ENCODE results near the gene HOXC9.

Gene HOXC9

GRCh38 chr12:54015018-54015931 lies 15.3 kb downstream of the HOXC9 start:
- H3K79me2 ChIP-seq = no peaks in the 10 kb centered on the region
- TF ChIP-seq CTCF (IDR thresholded peaks at IDR 0.05) = no peak
- H3K27me3 ChIP-seq (ENCODE audit: control insufficient read depth, insufficient read depth, low read length) = peaks cover 15% of the 10 kb centered on the region
- no peaks in the 10 kb centered on the region for H3K36me3 ChIP-seq (ENCODE audit: control insufficient read depth, insufficient read depth, low read length)
- no peak overlapping the region for H3K4me2 ChIP-seq (ENCODE audit: low read length)
- H3K27ac ChIP-seq = no peak overlapping the region
- no peak overlapping the region for H2AFZ ChIP-seq
- H3K9me3 ChIP-seq (ENCODE audit: control insufficient read depth, low read length) = no peaks in the 10 kb centered on the region
- H3K9ac ChIP-seq = no peak overlapping the region
- no peaks in the 10 kb centered on the region for H3K4me1 ChIP-seq
- H3K4me3 ChIP-seq (ENCODE audit: low read depth, low read length) = no peak overlapping the region

GRCh38 chr12:54016051-54016450 lies 16.1 kb downstream of the HOXC9 start:
- Histone ChIP-seq H3K27ac (no peak overlapping the region), H3K4me1 (no peaks in the 10 kb centered on the region), H2AFZ (no peak overlapping the region), H3K79me2 (no peaks in the 10 kb centered on the region), H3K4me3 (ENCODE audit: low read depth, low read length) (no peak overlapping the region), H3K9ac (no peak overlapping the region), H3K27me3 (ENCODE audit: control insufficient read depth, insufficient read depth, low read length) (peaks cover 15% of the 10 kb centered on the region), H3K36me3 (ENCODE audit: control insufficient read depth, insufficient read depth, low read length) (no peaks in the 10 kb centered on the region), H3K9me3 (ENCODE audit: control insufficient read depth, low read length) (no peaks in the 10 kb centered on the region), H3K4me2 (ENCODE audit: low read length) (no peak overlapping the region)
- TF ChIP-seq CTCF (IDR thresholded peaks at IDR 0.05) = no peak

- Histone ChIP-seq H3K9me3 (ENCODE audit: control insufficient read depth, low read length) (no peaks in the 10 kb centered on the region), H3K4me3 (ENCODE audit: low read depth, low read length) (no peak overlapping the region), H3K4me1 (no peaks in the 10 kb centered on the region), H3K27ac (no peak overlapping the region), H2AFZ (no peak overlapping the region), H3K36me3 (ENCODE audit: control insufficient read depth, insufficient read depth, low read length) (no peaks in the 10 kb centered on the region), H3K27me3 (ENCODE audit: control insufficient read depth, insufficient read depth, low read length) (peaks cover 15% of the 10 kb centered on the region), H3K9ac (no peak overlapping the region), H3K79me2 (no peaks in the 10 kb centered on the region), H3K4me2 (ENCODE audit: low read length) (no peak overlapping the region)
- TF ChIP-seq CTCF (IDR thresholded peaks at IDR 0.05) = no peak
Measured at GRCh38 chr12:54016478-54016964, 16.6 kb downstream of the HOXC9 start.

- H3K4me2 ChIP-seq (ENCODE audit: low read length) = peak overlapping the region; percentile 50
- H3K9me3 ChIP-seq (ENCODE audit: control insufficient read depth, low read length) = no peaks in the 10 kb centered on the region
- H3K9ac ChIP-seq = no peak overlapping the region
- peak overlapping the region; percentile 56 for H2AFZ ChIP-seq
- H3K27ac ChIP-seq = no peak overlapping the region
- H3K27me3 ChIP-seq (ENCODE audit: control insufficient read depth, insufficient read depth, low read length) = peaks cover 15% of the 10 kb centered on the region
- TF ChIP-seq CTCF (IDR thresholded peaks at IDR 0.05) = no peak
- H3K79me2 ChIP-seq = no peaks in the 10 kb centered on the region
- H3K4me3 ChIP-seq (ENCODE audit: low read depth, low read length) = peak overlapping the region; percentile 41
- no peaks in the 10 kb centered on the region for H3K36me3 ChIP-seq (ENCODE audit: control insufficient read depth, insufficient read depth, low read length)
- no peaks in the 10 kb centered on the region for H3K4me1 ChIP-seq
Measured at GRCh38 chr12:54017027-54017788, 17.2 kb downstream of the HOXC9 start.
